ENCODE results near the gene ARPC1A.

DNA sequence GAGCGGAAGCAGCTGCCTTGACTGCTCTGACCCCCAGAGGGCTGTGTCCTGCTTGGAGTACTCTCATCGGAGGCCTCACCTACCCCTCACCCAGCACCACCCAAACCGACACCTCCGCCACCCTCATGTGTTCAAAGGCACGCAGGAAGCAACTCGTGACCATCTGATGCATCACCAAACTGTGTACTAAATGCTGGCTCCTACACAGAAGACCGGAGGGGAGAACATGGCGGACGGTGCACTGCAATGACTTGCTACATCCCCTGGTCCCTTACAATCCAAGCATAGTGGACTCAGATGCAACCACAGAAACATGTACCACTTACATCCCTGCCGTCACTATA lies 79.3 kb downstream of the ARPC1A start:
- TF ChIP-seq YY1 (IDR thresholded peaks at IDR 0.05; ENCODE audit: insufficient read depth, insufficient read length) (no peak), ZNF274 (IDR thresholded peaks at IDR 0.05; ENCODE audit: low read depth, low read length) (no peak), SUZ12 (IDR thresholded peaks at IDR 0.05; ENCODE audit: extremely low read depth, insufficient read depth, insufficient read length) (no peak)
